Activated CD8-positive, alpha-beta memory T cell treated with anti-CD3 and anti-CD28 coated beads, Interleukin-2, amount 10 ng/mL, durations not matched to agents 7 days and 5 days (primary cell): ENCODE data around the gene GRID1. TPM values are rescaled to one million over a fixed set of nuclear protein-coding genes. Genes with fewer than 3 reads are reported as not detected.

Experiments used
- ATAC-seq: fragments of 150-1000 bp; cut with Tn5 transposase; one replicate; pipeline ENCODE4 v1.10.0; 2021; ENCODE audit warnings: moderate library complexity
- CTCF ChIA-PET: fragments of 350-600 bp; sonication (Branson Sonifier 250); formaldehyde crosslinking; loops from one replicate; lab custom pipeline; 2021; ENCODE audit warnings: antibody characterized with exemption; lab: Charles Lee
- DNase-seq: peaks from one replicate; pipeline ENCODE4 v3.0.0-alpha.2; 2020
- H3K27ac Mint-ChIP-seq: one replicate; pipeline ENCODE4 v1.8.0; 2021; ENCODE audit warnings: mild to moderate bottlenecking, mixed read lengths
- H3K27me3 Mint-ChIP-seq: one replicate; pipeline ENCODE4 v1.8.0; 2021; ENCODE audit warnings: mixed read lengths
- H3K36me3 Mint-ChIP-seq: one replicate; pipeline ENCODE4 v1.8.0; 2021; ENCODE audit warnings: mild to moderate bottlenecking, mixed read lengths
- H3K4me1 Mint-ChIP-seq: one replicate; pipeline ENCODE4 v1.8.0; 2021; ENCODE audit warnings: mixed read lengths
- H3K4me3 Mint-ChIP-seq: one replicate; pipeline ENCODE4 v1.8.0; 2021; ENCODE audit warnings: mild to moderate bottlenecking, moderate library complexity, mixed read lengths
- H3K9me3 Mint-ChIP-seq: one replicate; pipeline ENCODE4 v1.8.0; 2022; ENCODE audit warnings: low read depth, mixed read lengths
- total RNA-seq, 2 experiments: library from RNA; stranded (reverse); gene quantifications; one replicate each; pipeline ENCODE4 v1.2.3, GENCODE V29; 2021

Gene GRID1
- total RNA-seq, 2 experiments from 2014 or later: not detected

GRCh38 chr10:85599081-85599480, 767.5 kb downstream of the GRID1 start:
- H3K27me3 Mint-ChIP-seq: no peaks in the 10 kb centered on the region
- H3K4me3 Mint-ChIP-seq: no peak overlapping the region
- no peaks in the 10 kb centered on the region for H3K36me3 Mint-ChIP-seq
- no peak overlapping the region for H3K27ac Mint-ChIP-seq
- H3K9me3 Mint-ChIP-seq: no peaks in the 10 kb centered on the region
- H3K4me1 Mint-ChIP-seq: peaks cover 15% of the 10 kb centered on the region
- no peak for DNase-seq
- CTCF ChIA-PET: no interaction called here
- no peak for ATAC-seq

- ATAC-seq (no peak), DNase-seq (no peak)
- Mint-ChIP-seq H3K27me3 (no peaks in the 10 kb centered on the region), H3K4me1 (peaks cover 16% of the 10 kb centered on the region), H3K4me3 (no peak overlapping the region), H3K27ac (no peak overlapping the region), H3K36me3 (no peaks in the 10 kb centered on the region), H3K9me3 (no peaks in the 10 kb centered on the region)
- CTCF ChIA-PET: no interaction called here
Observed at GRCh38 chr10:85598646-85599045, 767.9 kb downstream of the GRID1 start.

DNA sequence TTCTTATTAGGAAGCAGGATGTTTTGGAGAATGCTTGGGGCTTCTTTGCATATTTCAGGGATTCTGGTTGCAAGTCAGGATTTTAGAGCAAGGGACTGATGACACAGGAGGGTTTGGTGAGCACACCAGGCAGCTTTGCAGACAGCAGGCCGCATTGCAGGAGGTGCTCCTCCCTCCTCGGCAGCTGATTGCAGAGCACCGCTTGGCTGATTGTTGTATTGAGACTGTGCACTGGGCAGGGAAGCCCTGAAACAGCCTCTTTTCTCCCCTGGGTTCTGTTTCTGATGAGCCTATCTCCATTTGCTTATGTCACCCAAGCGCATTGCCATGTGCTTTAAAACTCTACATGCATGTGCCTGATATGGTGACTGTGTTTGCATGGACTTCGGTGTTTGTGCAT, 769.6 kb downstream of the GRID1 start:
- CTCF ChIA-PET: no interaction called here
- Mint-ChIP-seq H3K9me3 (no peaks in the 10 kb centered on the region), H3K27me3 (no peaks in the 10 kb centered on the region), H3K27ac (no peak overlapping the region), H3K36me3 (no peaks in the 10 kb centered on the region), H3K4me3 (no peak overlapping the region), H3K4me1 (peaks cover 7% of the 10 kb centered on the region)
- DNase-seq: no peak
- no peak for ATAC-seq

GRCh38 chr10:85596389-85596788, 770.2 kb downstream of the GRID1 start:
- H3K4me1 Mint-ChIP-seq: peaks cover 7% of the 10 kb centered on the region
- DNase-seq (no peak), ATAC-seq (no peak)
- CTCF ChIA-PET: no interaction called here
- H3K27me3 Mint-ChIP-seq: no peaks in the 10 kb centered on the region
- H3K36me3 Mint-ChIP-seq: no peaks in the 10 kb centered on the region
- no peaks in the 10 kb centered on the region for H3K9me3 Mint-ChIP-seq
- H3K4me3 Mint-ChIP-seq: no peak overlapping the region
- no peak overlapping the region for H3K27ac Mint-ChIP-seq

DNA sequence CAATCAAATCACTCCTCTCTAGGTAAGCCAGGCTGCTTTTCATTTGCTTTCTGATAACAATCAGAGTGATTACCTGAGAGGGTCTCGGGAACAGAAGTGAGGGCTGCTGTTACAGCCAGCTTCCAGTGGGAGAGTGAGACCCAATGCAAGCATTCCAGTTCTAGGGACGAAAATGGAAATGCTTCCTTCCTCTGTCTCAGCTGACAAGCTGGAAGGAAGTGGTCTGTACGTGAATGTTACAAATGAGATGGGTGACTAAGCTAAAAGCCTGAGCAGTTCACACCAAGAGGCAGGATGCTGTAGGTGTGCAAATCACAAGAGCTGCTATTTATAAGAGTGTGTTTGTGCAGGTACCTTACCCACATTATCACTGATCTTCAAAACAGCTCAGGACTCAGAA, 772.4 kb downstream of the GRID1 start:
- Mint-ChIP-seq H3K36me3 (no peaks in the 10 kb centered on the region), H3K27me3 (no peaks in the 10 kb centered on the region), H3K4me3 (no peak overlapping the region), H3K27ac (no peak overlapping the region), H3K9me3 (no peaks in the 10 kb centered on the region), H3K4me1 (peaks cover 7% of the 10 kb centered on the region)
- ATAC-seq (no peak), DNase-seq (no peak)
- CTCF ChIA-PET: interaction anchor here (1.7 kb wide), 1 partner anchor 14 kb away, joined by 4 read pairs; no protein-coding TSS in a partner anchor

DNA sequence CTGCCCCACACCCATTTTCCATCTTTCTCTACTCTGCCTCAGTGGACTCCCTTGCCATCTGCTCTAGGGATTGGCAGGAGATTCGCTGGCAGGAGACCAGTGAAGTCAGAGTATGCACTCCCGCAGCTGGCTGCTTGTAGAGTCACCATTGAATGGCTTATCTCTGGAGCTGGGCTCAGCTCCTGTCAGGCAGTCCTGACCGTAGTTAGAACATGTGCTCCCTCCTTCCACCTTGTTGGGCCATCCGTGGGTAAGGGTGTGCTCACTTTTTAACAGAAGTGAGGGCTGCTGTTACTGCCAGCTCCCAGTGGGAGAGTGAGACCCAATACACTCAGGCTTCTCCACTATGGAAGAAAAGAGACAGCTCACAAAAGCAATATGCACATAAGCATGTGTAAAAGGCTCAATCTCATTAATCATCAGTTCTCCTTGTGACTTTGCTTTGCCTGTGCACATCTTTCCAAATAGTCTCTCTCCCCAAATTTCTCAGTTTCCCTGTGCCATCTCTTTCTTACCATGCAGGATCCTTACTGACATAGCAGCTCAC, 773.3 kb downstream of the GRID1 start:
- H3K4me1 Mint-ChIP-seq: peaks cover 7% of the 10 kb centered on the region
- CTCF ChIA-PET: no interaction called here
- DNase-seq: no peak
- no peak overlapping the region for H3K27ac Mint-ChIP-seq
- no peak for ATAC-seq
- no peaks in the 10 kb centered on the region for H3K27me3 Mint-ChIP-seq
- H3K4me3 Mint-ChIP-seq: no peak overlapping the region
- H3K36me3 Mint-ChIP-seq: no peaks in the 10 kb centered on the region
- H3K9me3 Mint-ChIP-seq: peaks cover 2% of the 10 kb centered on the region

- H3K27me3 Mint-ChIP-seq: peaks cover 3% of the 10 kb centered on the region
- no peaks in the 10 kb centered on the region for H3K36me3 Mint-ChIP-seq
- no peak overlapping the region for H3K27ac Mint-ChIP-seq
- DNase-seq (no peak), ATAC-seq (no peak)
- no peak overlapping the region for H3K4me3 Mint-ChIP-seq
- H3K9me3 Mint-ChIP-seq: no peaks in the 10 kb centered on the region
- H3K4me1 Mint-ChIP-seq: no peaks in the 10 kb centered on the region
- CTCF ChIA-PET: no interaction called here
Observed at GRCh38 chr10:85581371-85581770, 785.2 kb downstream of the GRID1 start.

DNA sequence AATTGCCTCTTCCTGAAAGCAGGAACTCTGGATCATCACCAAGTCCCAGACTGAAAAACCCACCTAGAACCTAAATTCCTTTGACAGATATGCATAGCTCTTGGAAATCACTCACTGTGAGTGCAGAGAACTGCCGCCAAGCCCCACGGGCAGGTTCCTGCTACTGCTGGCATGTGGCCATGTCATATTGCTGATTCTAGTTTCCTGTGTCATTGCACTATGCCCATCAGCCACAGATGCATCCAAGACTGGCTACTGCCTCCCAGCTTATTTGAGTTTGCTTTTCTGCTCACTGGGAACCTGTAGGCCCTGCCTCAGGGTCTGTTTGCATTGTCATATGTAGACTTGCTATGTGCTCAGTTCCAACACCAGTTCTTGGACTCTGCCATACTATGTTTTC, 786.0 kb downstream of the GRID1 start:
- H3K9me3 Mint-ChIP-seq: no peaks in the 10 kb centered on the region
- no peaks in the 10 kb centered on the region for H3K4me1 Mint-ChIP-seq
- ATAC-seq (no peak), DNase-seq (no peak)
- no peaks in the 10 kb centered on the region for H3K36me3 Mint-ChIP-seq
- H3K4me3 Mint-ChIP-seq: no peak overlapping the region
- no peak overlapping the region for H3K27ac Mint-ChIP-seq
- H3K27me3 Mint-ChIP-seq: peaks cover 3% of the 10 kb centered on the region
- CTCF ChIA-PET: no interaction called here

DNA sequence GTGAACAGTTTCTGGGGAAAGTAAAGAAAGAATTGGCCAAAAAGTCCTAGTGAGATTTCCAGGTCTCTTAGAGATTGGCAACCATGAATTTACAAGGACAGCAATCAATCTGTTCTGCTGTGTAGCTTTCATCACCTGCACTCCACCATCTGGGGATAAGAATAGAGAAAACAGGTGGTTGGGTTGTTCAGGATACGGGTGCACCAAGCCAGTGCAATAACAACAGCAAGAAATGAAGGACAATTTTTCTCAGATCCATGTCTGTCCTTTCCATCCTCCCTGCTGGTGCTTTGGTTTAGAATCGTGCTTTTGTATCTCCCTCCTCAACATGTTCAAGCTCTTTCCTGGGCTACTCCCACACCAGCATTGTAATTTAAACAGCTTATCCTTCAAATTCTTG, 787.7 kb downstream of the GRID1 start:
- Mint-ChIP-seq H3K27ac (no peak overlapping the region), H3K4me1 (no peaks in the 10 kb centered on the region), H3K36me3 (no peaks in the 10 kb centered on the region), H3K9me3 (no peaks in the 10 kb centered on the region), H3K4me3 (no peak overlapping the region), H3K27me3 (peaks cover 3% of the 10 kb centered on the region)
- ATAC-seq: no peak
- CTCF ChIA-PET: no interaction called here
- DNase-seq: no peak

DNA sequence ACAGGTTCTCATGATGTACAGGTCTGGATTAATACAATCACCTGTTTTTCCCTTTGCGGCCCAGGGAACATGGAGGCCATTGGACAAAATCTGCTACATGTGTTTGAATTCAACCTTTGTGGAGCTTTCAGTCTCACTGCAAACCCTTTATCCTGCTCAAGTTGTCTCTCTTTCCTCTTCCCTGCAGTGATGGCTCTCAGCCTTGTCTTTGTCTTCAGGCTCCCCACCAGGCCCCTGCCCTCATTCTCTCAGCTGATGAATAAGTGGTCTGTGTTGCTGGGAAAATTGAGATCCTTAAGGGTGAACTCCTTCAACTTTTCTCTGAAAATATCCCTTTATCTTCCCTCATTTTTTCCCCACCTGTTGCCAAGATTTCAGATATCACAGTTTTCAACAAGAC, 791.2 kb downstream of the GRID1 start:
- Mint-ChIP-seq H3K36me3 (no peaks in the 10 kb centered on the region), H3K4me3 (no peak overlapping the region), H3K9me3 (no peaks in the 10 kb centered on the region), H3K4me1 (no peaks in the 10 kb centered on the region), H3K27ac (no peak overlapping the region), H3K27me3 (peaks cover 3% of the 10 kb centered on the region)
- DNase-seq (no peak), ATAC-seq (no peak)
- CTCF ChIA-PET: no interaction called here

GRCh38 chr10:85570871-85571270, 795.7 kb downstream of the GRID1 start:
- Mint-ChIP-seq H3K36me3 (no peaks in the 10 kb centered on the region), H3K27ac (no peak overlapping the region), H3K27me3 (no peaks in the 10 kb centered on the region), H3K4me3 (no peak overlapping the region), H3K4me1 (no peaks in the 10 kb centered on the region), H3K9me3 (no peaks in the 10 kb centered on the region)
- no peak for ATAC-seq
- no peak for DNase-seq
- CTCF ChIA-PET: no interaction called here

GRCh38 chr10:85565381-85565780, 801.2 kb downstream of the GRID1 start:
- no peaks in the 10 kb centered on the region for H3K9me3 Mint-ChIP-seq
- no peak overlapping the region for H3K27ac Mint-ChIP-seq
- no peak overlapping the region for H3K4me3 Mint-ChIP-seq
- H3K4me1 Mint-ChIP-seq: no peaks in the 10 kb centered on the region
- ATAC-seq: no peak
- CTCF ChIA-PET: no interaction called here
- no peak for DNase-seq
- H3K27me3 Mint-ChIP-seq: no peaks in the 10 kb centered on the region
- H3K36me3 Mint-ChIP-seq: no peaks in the 10 kb centered on the region

GRCh38 chr10:85558533-85558932, 808.1 kb downstream of the GRID1 start:
- CTCF ChIA-PET: no interaction called here
- no peak overlapping the region for H3K4me3 Mint-ChIP-seq
- H3K27ac Mint-ChIP-seq: no peak overlapping the region
- ATAC-seq (no peak), DNase-seq (no peak)
- H3K9me3 Mint-ChIP-seq: no peaks in the 10 kb centered on the region
- peaks cover 4% of the 10 kb centered on the region for H3K27me3 Mint-ChIP-seq
- no peaks in the 10 kb centered on the region for H3K4me1 Mint-ChIP-seq
- H3K36me3 Mint-ChIP-seq: no peaks in the 10 kb centered on the region

- ATAC-seq (no peak), DNase-seq (no peak)
- Mint-ChIP-seq H3K36me3 (no peaks in the 10 kb centered on the region), H3K4me3 (no peak overlapping the region), H3K4me1 (no peaks in the 10 kb centered on the region), H3K27ac (no peak overlapping the region), H3K27me3 (peaks cover 5% of the 10 kb centered on the region), H3K9me3 (no peaks in the 10 kb centered on the region)
- CTCF ChIA-PET: no interaction called here
Observed at GRCh38 chr10:85557706-85558105, 808.9 kb downstream of the GRID1 start.

DNA sequence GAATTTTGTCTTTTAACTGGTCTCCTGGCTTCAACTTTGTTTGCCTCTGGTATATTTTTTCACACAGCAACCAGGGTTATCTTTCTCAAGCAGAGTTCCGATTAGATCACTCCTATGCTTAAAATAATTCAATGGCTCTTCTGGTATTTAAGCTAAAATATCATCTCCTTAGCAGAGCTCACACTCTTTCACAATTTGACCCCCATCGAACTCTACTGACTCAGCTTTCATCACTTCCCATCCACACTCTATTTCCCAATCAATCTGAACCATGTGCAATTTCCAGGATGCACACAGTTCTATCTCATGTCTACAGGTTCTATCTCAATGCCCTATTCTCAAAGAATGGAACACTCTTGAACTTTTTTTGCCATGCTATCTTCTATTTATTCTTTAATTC, 809.5 kb downstream of the GRID1 start:
- DNase-seq (no peak), ATAC-seq (no peak)
- peaks cover 7% of the 10 kb centered on the region for H3K27me3 Mint-ChIP-seq
- H3K9me3 Mint-ChIP-seq: no peaks in the 10 kb centered on the region
- no peak overlapping the region for H3K27ac Mint-ChIP-seq
- CTCF ChIA-PET: no interaction called here
- H3K36me3 Mint-ChIP-seq: no peaks in the 10 kb centered on the region
- H3K4me1 Mint-ChIP-seq: no peaks in the 10 kb centered on the region
- H3K4me3 Mint-ChIP-seq: no peak overlapping the region
